AG20443 (cell line): ENCODE measurements around the gene DYNLT2.

ENCODE experiments used
- DNase-seq: peaks from one replicate; pipeline ENCODE4 v3.0.0; 2012; ENCODE audit warnings: low spot score, mixed read lengths

Gene DYNLT2

GRCh38 chr6:169738204-169738975, 13.0 kb downstream of the DYNLT2 start:
- DNase-seq = no peak

- no peak for DNase-seq
Observed at GRCh38 chr6:169729961-169730360, 21.4 kb downstream of the DYNLT2 start.

- no peak for DNase-seq
Observed at GRCh38 chr6:169726963-169727362, 24.4 kb downstream of the DYNLT2 start.

- DNase-seq = no peak
Observed at GRCh38 chr6:169726049-169726400, 25.3 kb downstream of the DYNLT2 start.

- DNase-seq = peak; percentile 77
Observed at GRCh38 chr6:169725125-169726048, 26.0 kb downstream of the DYNLT2 start.

GRCh38 chr6:169724494-169725124, 26.8 kb downstream of the DYNLT2 start, which contains the start of gene PHF10:
PHF10 (minus strand) TSS chr6:169724500; CDS start chr6:169723931, 569 bp downstream.
- peak; percentile 81 for DNase-seq

- DNase-seq = peak; percentile 83
Observed at GRCh38 chr6:169723991-169724493, 27.3 kb downstream of the DYNLT2 start.

- DNase-seq = peak; percentile 73
Observed at GRCh38 chr6:169723200-169723909, 28.0 kb downstream of the DYNLT2 start.

- peak; percentile 66 for DNase-seq
Observed at GRCh38 chr6:169722362-169723199, 28.8 kb downstream of the DYNLT2 start.

- no peak for DNase-seq
Observed at GRCh38 chr6:169720207-169720855, 31.0 kb downstream of the DYNLT2 start.

GRCh38 chr6:169719117-169719516, 32.3 kb downstream of the DYNLT2 start:
- DNase-seq = no peak

- DNase-seq = no peak
Observed at GRCh38 chr6:169714595-169714994, 36.8 kb downstream of the DYNLT2 start.

- DNase-seq = no peak
Observed at GRCh38 chr6:169714178-169714577, 37.2 kb downstream of the DYNLT2 start.

- DNase-seq = no peak
Observed at GRCh38 chr6:169710009-169710408, 41.4 kb downstream of the DYNLT2 start.

- no peak for DNase-seq
Observed at GRCh38 chr6:169709293-169709692, 42.1 kb downstream of the DYNLT2 start.

GRCh38 chr6:169707772-169708171, 43.6 kb downstream of the DYNLT2 start:
- no peak for DNase-seq

- DNase-seq = no peak
Observed at GRCh38 chr6:169702840-169703246, 48.5 kb downstream of the DYNLT2 start.

- DNase-seq = peak; percentile 98
Observed at GRCh38 chr6:169701954-169702839, 49.2 kb downstream of the DYNLT2 start, which contains the start of the genes C6orf120 and WDR27. C6orf120 (plus strand) TSS chr6:169702126; CDS start chr6:169702460, 334 bp downstream. WDR27 (minus strand) TSS chr6:169702029; CDS start chr6:169689005, 13,024 bp downstream.
